ENCODE data around the gene HELZ2.

DNA sequence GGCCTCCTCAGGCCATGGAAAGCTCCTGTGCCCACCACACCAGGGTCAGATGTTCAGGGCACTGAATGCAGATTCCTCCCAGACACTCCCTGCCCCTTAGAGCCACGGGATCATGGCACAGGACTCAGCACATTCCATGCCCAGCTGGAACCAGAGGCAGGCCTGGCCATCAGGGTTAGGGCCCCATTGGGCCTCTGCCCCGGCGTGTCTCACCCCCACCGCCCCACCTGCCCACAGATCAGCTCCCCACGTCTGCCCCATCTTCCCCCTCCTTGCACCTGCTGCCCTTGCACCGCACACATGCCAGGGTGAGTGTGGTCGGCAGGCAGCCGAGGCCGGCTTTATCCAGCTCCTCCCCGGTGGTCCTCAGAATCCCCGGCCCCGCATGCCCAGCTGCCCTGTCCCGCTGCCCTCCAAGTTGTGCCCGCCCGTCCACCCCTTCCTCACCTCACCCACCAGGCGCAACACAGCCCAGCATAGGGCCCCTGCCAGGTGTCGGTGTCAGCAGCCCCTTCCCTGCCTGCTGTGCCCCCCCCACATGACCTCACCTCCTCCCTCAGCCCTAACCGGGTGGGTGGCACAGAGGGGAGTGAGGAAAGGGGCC lies 24.3 kb downstream of the HELZ2 start:
- TF ChIP-seq POLR2AphosphoS5 (IDR thresholded peaks at IDR 0.05; ENCODE audit: low read depth, low read length) (no peak), TAF1 (IDR thresholded peaks at IDR 0.05; ENCODE audit: borderline replicate concordance, insufficient read depth, low read length) (no peak), SIN3A (IDR thresholded peaks at IDR 0.05; ENCODE audit: borderline replicate concordance, insufficient read depth, low read length) (no peak)
- TF ChIP-seq, protein P1, sequence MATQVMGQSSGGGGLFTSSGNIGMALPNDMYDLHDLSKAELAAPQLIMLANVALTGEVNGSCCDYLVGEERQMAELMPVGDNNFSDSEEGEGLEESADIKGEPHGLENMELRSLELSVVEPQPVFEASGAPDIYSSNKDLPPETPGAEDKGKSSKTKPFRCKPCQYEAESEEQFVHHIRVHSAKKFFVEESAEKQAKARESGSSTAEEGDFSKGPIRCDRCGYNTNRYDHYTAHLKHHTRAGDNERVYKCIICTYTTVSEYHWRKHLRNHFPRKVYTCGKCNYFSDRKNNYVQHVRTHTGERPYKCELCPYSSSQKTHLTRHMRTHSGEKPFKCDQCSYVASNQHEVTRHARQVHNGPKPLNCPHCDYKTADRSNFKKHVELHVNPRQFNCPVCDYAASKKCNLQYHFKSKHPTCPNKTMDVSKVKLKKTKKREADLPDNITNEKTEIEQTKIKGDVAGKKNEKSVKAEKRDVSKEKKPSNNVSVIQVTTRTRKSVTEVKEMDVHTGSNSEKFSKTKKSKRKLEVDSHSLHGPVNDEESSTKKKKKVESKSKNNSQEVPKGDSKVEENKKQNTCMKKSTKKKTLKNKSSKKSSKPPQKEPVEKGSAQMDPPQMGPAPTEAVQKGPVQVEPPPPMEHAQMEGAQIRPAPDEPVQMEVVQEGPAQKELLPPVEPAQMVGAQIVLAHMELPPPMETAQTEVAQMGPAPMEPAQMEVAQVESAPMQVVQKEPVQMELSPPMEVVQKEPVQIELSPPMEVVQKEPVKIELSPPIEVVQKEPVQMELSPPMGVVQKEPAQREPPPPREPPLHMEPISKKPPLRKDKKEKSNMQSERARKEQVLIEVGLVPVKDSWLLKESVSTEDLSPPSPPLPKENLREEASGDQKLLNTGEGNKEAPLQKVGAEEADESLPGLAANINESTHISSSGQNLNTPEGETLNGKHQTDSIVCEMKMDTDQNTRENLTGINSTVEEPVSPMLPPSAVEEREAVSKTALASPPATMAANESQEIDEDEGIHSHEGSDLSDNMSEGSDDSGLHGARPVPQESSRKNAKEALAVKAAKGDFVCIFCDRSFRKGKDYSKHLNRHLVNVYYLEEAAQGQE (IDR thresholded peaks at IDR 0.05; ENCODE audit: insufficient read depth in 1 of 2, low read depth in 2 of 2, low read length in 2 of 2): no peak

Measured in PFSK-1 (cell line).